ENCODE data around the gene GSTA5.

Gene GSTA5

DNA sequence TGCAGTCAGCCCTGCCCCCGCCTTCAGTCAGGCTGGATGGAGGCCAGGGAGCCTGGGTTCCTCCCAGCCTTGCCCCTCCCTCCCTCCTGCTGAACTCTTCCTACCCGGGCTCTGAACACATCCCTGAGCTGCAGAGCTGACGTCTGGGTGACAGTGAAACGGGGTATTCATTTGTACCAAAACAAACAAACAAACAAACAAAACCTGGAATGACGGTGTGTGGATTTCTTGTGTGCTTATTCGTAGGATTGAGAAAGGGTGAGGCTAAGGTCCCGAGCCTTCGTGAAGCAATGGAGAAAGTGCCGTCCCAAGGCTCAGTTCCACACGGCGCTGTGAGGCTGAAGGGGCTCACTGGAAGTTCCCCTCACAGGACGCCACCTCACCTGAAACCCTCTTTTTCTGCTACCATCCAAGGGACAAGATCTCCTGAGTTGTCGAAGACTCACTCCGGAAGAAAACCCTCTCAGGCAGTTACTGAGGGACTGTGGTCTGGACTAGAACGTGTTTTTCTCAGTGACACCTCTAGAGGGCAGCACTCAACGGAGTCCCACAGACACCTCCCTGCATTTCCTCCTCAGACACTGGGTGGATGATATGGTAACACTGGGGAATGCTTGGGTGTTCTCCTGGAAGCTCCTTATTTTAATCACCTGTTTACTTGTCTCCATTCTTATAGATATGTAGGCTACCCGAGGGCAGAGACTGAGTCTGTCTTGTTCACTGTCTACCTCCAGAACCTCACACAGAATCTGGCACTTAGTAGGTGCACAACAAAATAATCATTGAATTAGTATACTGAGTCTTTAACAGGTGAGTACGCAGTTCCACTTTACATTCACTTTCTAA is 41.6 kb upstream of the GSTA5 start:
- Histone ChIP-seq H3K27me3 (ENCODE audit: insufficient read depth, low read length, poor library complexity, severe bottlenecking) (no peaks in the 10 kb centered on the region), H3K9me2 (replicated peaks; ENCODE audit: low read depth, low read length) (no peaks in the 10 kb centered on the region), H3K4me2 (ENCODE audit: low read depth, low read length, poor library complexity, severe bottlenecking) (peak overlapping the region; percentile 43), H3K36me3 (ENCODE audit: insufficient read depth, low read length) (no peaks in the 10 kb centered on the region), H3K79me2 (ENCODE audit: insufficient read depth, low read length) (no peaks in the 10 kb centered on the region), H2AFZ (ENCODE audit: low read length) (peak overlapping the region; percentile 72), H3K9me3 (ENCODE audit: insufficient read depth, low read depth, low read length) (no peaks in the 10 kb centered on the region), H3K9ac (ENCODE audit: low read depth, low read length, poor library complexity, severe bottlenecking) (peak overlapping the region; percentile 24), H4K20me1 (ENCODE audit: insufficient read depth, low read length, poor library complexity, severe bottlenecking) (no peaks in the 10 kb centered on the region), H3K4me3 (ENCODE audit: low read length, poor library complexity, severe bottlenecking) (peak overlapping the region; percentile 66), H3F3A (ENCODE audit: low read depth) (no peaks in the 10 kb centered on the region), H3K4me1 (ENCODE audit: insufficient read depth, low read length, poor library complexity, severe bottlenecking) (no peaks in the 10 kb centered on the region)
- TF ChIP-seq, protein P1, sequence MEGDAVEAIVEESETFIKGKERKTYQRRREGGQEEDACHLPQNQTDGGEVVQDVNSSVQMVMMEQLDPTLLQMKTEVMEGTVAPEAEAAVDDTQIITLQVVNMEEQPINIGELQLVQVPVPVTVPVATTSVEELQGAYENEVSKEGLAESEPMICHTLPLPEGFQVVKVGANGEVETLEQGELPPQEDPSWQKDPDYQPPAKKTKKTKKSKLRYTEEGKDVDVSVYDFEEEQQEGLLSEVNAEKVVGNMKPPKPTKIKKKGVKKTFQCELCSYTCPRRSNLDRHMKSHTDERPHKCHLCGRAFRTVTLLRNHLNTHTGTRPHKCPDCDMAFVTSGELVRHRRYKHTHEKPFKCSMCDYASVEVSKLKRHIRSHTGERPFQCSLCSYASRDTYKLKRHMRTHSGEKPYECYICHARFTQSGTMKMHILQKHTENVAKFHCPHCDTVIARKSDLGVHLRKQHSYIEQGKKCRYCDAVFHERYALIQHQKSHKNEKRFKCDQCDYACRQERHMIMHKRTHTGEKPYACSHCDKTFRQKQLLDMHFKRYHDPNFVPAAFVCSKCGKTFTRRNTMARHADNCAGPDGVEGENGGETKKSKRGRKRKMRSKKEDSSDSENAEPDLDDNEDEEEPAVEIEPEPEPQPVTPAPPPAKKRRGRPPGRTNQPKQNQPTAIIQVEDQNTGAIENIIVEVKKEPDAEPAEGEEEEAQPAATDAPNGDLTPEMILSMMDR (conservative IDR thresholded peaks at IDR 0.05; ENCODE audit: low read length): peak; percentile 87
- TF ChIP-seq EZH2phosphoT487 (IDR thresholded peaks at IDR 0.05; ENCODE audit: borderline replicate concordance): no peak

GRCh38 chr6:52881662-52881995 is 41.0 kb upstream of the GSTA5 start:
- Histone ChIP-seq H3K9ac (ENCODE audit: low read depth, low read length, poor library complexity, severe bottlenecking) (no peak overlapping the region), H3K9me3 (ENCODE audit: insufficient read depth, low read depth, low read length) (no peaks in the 10 kb centered on the region), H3F3A (ENCODE audit: low read depth) (no peaks in the 10 kb centered on the region), H3K27me3 (ENCODE audit: insufficient read depth, low read length, poor library complexity, severe bottlenecking) (no peaks in the 10 kb centered on the region), H4K20me1 (ENCODE audit: insufficient read depth, low read length, poor library complexity, severe bottlenecking) (no peaks in the 10 kb centered on the region), H3K36me3 (ENCODE audit: insufficient read depth, low read length) (no peaks in the 10 kb centered on the region), H3K4me1 (ENCODE audit: insufficient read depth, low read length, poor library complexity, severe bottlenecking) (no peaks in the 10 kb centered on the region), H2AFZ (ENCODE audit: low read length) (peak overlapping the region; percentile 72; the same call in 1 of the 2 replicates), H3K4me3 (ENCODE audit: low read length, poor library complexity, severe bottlenecking) (peak overlapping the region; percentile 66), H3K4me2 (ENCODE audit: low read depth, low read length, poor library complexity, severe bottlenecking) (peak overlapping the region; percentile 43), H3K79me2 (ENCODE audit: insufficient read depth, low read length) (no peaks in the 10 kb centered on the region), H3K9me2 (replicated peaks; ENCODE audit: low read depth, low read length) (no peaks in the 10 kb centered on the region)
- TF ChIP-seq EZH2phosphoT487 (IDR thresholded peaks at IDR 0.05; ENCODE audit: borderline replicate concordance): no peak

GRCh38 chr6:52877786-52878185 is 37.2 kb upstream of the GSTA5 start:
- no peaks in the 10 kb centered on the region for H3K4me1 ChIP-seq (ENCODE audit: insufficient read depth, low read length, poor library complexity, severe bottlenecking)
- no peaks in the 10 kb centered on the region for H3F3A ChIP-seq (ENCODE audit: low read depth)
- TF ChIP-seq EZH2phosphoT487 (IDR thresholded peaks at IDR 0.05; ENCODE audit: borderline replicate concordance): no peak
- H4K20me1 ChIP-seq (ENCODE audit: insufficient read depth, low read length, poor library complexity, severe bottlenecking): no peaks in the 10 kb centered on the region
- no peak overlapping the region for H2AFZ ChIP-seq (ENCODE audit: low read length)
- H3K36me3 ChIP-seq (ENCODE audit: insufficient read depth, low read length): no peaks in the 10 kb centered on the region
- no peaks in the 10 kb centered on the region for H3K9me3 ChIP-seq (ENCODE audit: insufficient read depth, low read depth, low read length)
- H3K9ac ChIP-seq (ENCODE audit: low read depth, low read length, poor library complexity, severe bottlenecking): no peak overlapping the region
- H3K9me2 ChIP-seq (replicated peaks; ENCODE audit: low read depth, low read length): no peaks in the 10 kb centered on the region
- H3K4me2 ChIP-seq (ENCODE audit: low read depth, low read length, poor library complexity, severe bottlenecking): no peak overlapping the region
- no peaks in the 10 kb centered on the region for H3K79me2 ChIP-seq (ENCODE audit: insufficient read depth, low read length)
- H3K4me3 ChIP-seq (ENCODE audit: low read length, poor library complexity, severe bottlenecking): no peak overlapping the region
- no peaks in the 10 kb centered on the region for H3K27me3 ChIP-seq (ENCODE audit: insufficient read depth, low read length, poor library complexity, severe bottlenecking)

- H3K9ac ChIP-seq (ENCODE audit: low read depth, low read length, poor library complexity, severe bottlenecking): no peak overlapping the region
- H3K4me1 ChIP-seq (ENCODE audit: insufficient read depth, low read length, poor library complexity, severe bottlenecking): no peaks in the 10 kb centered on the region
- H3K36me3 ChIP-seq (ENCODE audit: insufficient read depth, low read length): no peaks in the 10 kb centered on the region
- no peak overlapping the region for H3K4me2 ChIP-seq (ENCODE audit: low read depth, low read length, poor library complexity, severe bottlenecking)
- H3K27me3 ChIP-seq (ENCODE audit: insufficient read depth, low read length, poor library complexity, severe bottlenecking): no peaks in the 10 kb centered on the region
- H3K9me3 ChIP-seq (ENCODE audit: insufficient read depth, low read depth, low read length): no peaks in the 10 kb centered on the region
- no peaks in the 10 kb centered on the region for H3F3A ChIP-seq (ENCODE audit: low read depth)
- no peaks in the 10 kb centered on the region for H3K79me2 ChIP-seq (ENCODE audit: insufficient read depth, low read length)
- H2AFZ ChIP-seq (ENCODE audit: low read length): no peak overlapping the region
- no peaks in the 10 kb centered on the region for H4K20me1 ChIP-seq (ENCODE audit: insufficient read depth, low read length, poor library complexity, severe bottlenecking)
- TF ChIP-seq EZH2phosphoT487 (IDR thresholded peaks at IDR 0.05; ENCODE audit: borderline replicate concordance): no peak
- TF ChIP-seq, protein P1 (conservative IDR thresholded peaks at IDR 0.05; ENCODE audit: low read length): no peak
- H3K9me2 ChIP-seq (replicated peaks; ENCODE audit: low read depth, low read length): no peaks in the 10 kb centered on the region
- H3K4me3 ChIP-seq (ENCODE audit: low read length, poor library complexity, severe bottlenecking): no peak overlapping the region
These were observed 36.6 kb upstream of the GSTA5 start for GRCh38 chr6:52877168-52877567.

All from Loucy (cell line).